ENCODE results near the gene SEPTIN10.
A peak's percentile ranks its signal among the peaks of the same experiment; 100 is the strongest.

The SEPTIN10 gene

DNA sequence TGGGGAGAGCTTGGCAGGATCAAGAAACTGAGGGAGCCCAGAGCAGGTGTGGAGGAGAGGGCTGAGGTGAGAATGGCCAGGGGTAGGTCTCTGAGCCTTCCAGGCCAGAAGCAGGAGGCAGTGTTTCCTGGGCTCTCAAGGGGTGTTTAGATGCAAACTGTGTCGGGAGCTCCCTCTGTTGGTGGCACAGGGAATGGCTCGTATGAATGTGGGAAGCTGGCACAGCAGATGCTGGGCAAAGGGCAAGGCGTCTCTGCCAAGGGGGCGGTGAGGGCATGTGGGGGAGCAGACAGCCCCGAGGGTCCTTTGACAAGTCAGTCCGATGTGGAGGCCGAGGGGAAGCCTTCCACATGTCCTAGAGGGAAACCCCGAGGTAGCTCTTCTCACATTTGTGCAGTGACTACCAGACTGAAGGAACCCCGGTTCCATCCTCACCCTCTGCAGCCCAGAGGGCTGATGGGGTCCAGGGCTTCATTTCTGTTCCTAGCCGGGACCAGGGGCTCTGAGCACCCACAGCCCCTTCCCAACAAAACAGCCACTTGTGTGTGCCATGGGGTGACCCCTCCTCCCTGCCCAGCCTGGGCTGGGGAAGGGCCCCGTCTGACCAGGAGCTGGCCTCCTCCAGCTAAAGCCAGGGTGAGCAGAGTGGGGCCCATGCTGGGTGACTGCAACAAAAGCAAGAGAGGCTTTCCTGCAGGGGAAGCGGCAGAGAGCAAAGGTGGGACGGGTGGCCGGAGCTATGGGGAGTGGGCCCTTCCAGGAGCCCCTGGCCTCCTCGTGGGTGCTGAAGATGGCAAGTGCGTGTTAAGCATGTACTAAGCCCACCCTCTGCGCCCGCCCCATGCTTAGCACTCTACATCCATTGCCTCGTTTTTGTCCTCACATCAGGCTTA, 103.4 kb downstream of the SEPTIN10 start:
- peak; percentile 63 for ATAC-seq (replicated peaks)
- Mint-ChIP-seq H3K27me3 (peaks cover 0 to 6% of the 10 kb centered on the region in 2 donors), H3K4me3 (no peak overlapping the region), H3K27ac (no peak overlapping the region), H3K9me3 (no peaks in the 10 kb centered on the region), H3K36me3 (ENCODE audit: insufficient read depth) (no peaks in the 10 kb centered on the region), H3K4me1 (ENCODE audit: low read depth in 2 of 2) (peaks cover 16% of the 10 kb centered on the region in 2 donors)
- DNase-seq = peak; percentile 67 to 71 (median 69)

DNA sequence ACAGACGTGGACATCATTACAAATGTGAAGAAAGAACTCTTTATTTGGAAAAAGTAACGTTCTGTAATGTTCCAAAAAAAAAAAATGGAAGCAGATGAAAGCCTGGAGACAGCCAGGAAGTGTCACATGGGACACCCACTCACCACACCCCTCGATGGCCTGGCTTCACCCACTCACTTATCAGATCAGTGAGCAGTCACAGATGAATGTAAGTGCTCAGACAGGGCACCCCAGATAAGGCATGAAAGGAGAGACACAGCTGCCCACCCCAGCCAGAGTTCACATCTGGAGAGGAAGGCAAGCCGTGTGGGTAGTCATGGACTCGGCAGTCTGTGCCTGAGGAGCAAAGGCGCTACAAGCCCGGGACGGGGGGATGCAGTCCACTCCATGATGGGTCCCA, 105.2 kb downstream of the SEPTIN10 start:
- no peak overlapping the region for H3K27ac Mint-ChIP-seq

DNA sequence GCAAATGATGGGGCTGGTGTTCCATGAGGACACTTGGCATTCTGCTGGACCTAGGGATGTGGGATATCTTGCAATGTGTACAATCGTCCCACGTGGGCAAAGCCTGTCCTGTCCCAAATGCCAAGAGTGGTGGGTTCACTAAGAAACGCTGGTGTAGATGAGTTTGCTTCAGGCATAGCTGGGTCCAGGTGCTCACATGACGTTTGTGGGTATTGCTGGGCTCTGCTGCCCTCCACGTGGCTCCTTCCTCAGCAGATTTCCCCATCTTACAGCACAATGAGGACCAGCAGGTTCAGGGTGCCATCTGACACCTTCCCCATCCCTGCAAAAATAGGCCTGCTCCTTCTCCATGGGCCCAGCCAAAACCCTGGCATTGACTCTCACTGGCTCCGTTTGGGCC, 105.9 kb downstream of the SEPTIN10 start:
- H3K27ac Mint-ChIP-seq = no peak overlapping the region
- no peaks in the 10 kb centered on the region for H3K36me3 Mint-ChIP-seq (ENCODE audit: insufficient read depth)
- DNase-seq (no peak), ATAC-seq (replicated peaks) (no peak)
- no peak overlapping the region for H3K4me3 Mint-ChIP-seq
- peaks cover 0 to 13% of the 10 kb centered on the region in 2 donors for H3K27me3 Mint-ChIP-seq
- no peaks in the 10 kb centered on the region for H3K9me3 Mint-ChIP-seq
- peaks cover 0 to 4% of the 10 kb centered on the region in 2 donors for H3K4me1 Mint-ChIP-seq (ENCODE audit: low read depth in 2 of 2)

More for the DNA sequence above, 105.2 kb downstream of the SEPTIN10 start:
- H3K4me1 Mint-ChIP-seq (ENCODE audit: low read depth in 2 of 2) = peaks cover 7 to 10% of the 10 kb centered on the region in 2 donors
- DNase-seq = no peak
- peaks cover 0 to 11% of the 10 kb centered on the region in 2 donors for H3K27me3 Mint-ChIP-seq
- no peak overlapping the region for H3K4me3 Mint-ChIP-seq
- no peaks in the 10 kb centered on the region for H3K36me3 Mint-ChIP-seq (ENCODE audit: insufficient read depth)
- no peak for ATAC-seq (replicated peaks)
- H3K9me3 Mint-ChIP-seq = no peaks in the 10 kb centered on the region

DNA sequence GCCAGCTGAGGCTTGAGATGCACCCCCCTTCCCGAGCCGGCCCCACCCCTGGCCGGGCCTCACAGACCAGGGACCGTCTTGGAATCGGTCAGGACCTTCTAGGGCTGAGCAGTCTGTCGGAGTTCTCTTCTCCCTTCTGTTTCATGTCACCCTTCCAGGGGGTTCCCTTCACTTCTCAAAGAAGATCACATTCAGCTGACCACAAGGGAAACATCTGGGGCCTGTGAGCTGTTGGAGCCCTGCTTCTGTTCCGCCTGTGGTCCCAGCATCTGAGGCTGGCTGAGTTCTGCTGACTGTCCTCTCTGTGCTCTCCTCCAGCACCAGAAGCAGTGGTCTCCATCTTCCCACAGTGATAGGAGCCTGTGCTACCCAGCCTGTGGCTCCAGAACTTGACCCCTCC, 106.5 kb downstream of the SEPTIN10 start:
- Mint-ChIP-seq H3K36me3 (ENCODE audit: insufficient read depth) (peaks cover 3% of the 10 kb centered on the region), H3K4me1 (ENCODE audit: low read depth in 2 of 2) (peaks cover 0 to 4% of the 10 kb centered on the region in 2 donors), H3K9me3 (no peaks in the 10 kb centered on the region), H3K27ac (no peak overlapping the region), H3K27me3 (peaks cover 0 to 13% of the 10 kb centered on the region in 2 donors), H3K4me3 (no peak overlapping the region)
- ATAC-seq (replicated peaks) (no peak), DNase-seq (no peak)

DNA sequence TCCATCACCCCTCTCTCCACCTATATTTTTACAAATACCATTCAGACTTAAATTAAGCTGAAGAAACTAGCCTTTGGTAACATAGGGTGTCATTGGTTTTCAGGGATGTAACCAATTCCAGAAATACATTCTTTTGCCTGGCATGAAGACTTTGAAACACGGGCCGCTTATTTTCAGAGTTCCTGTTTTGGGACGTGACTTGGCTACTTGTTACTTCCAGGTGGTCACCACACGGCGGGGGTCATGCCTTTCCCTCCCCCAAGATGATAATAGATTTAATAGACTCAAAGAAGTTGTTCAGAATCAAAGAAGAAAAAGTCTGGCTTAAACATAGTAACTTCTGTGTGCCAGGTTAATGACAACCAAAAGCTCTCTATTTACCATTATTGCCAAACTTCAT, 110.6 kb downstream of the SEPTIN10 start:
- no peak overlapping the region for H3K4me3 Mint-ChIP-seq
- ATAC-seq (replicated peaks) (no peak), DNase-seq (no peak)
- no peaks in the 10 kb centered on the region for H3K9me3 Mint-ChIP-seq
- peaks cover 0 to 4% of the 10 kb centered on the region in 2 donors for H3K4me1 Mint-ChIP-seq (ENCODE audit: low read depth in 2 of 2)
- no peak overlapping the region for H3K27ac Mint-ChIP-seq
- peaks cover 5 to 33% of the 10 kb centered on the region in 2 donors for H3K27me3 Mint-ChIP-seq
- H3K36me3 Mint-ChIP-seq (ENCODE audit: insufficient read depth) = peaks cover 6% of the 10 kb centered on the region

DNA sequence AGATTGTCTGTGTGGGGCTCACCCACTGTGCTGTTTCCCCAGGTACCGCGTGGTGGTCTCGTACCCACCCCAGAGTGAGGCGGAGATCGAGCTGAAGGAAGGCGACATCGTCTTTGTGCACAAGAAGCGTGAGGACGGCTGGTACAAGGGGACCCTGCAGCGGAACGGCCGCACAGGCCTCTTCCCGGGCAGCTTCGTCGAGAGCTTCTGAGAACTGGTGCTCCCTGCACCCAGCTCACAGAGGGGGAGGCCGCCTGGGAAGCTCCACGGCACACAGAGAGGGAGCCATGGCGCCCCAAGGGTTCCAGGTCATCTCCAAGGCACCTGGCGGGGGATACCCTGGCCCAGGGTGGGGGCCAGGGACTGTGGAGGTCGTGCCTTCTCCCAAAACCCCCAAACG, 112.3 kb downstream of the SEPTIN10 start:
- Mint-ChIP-seq H3K4me3 (no peak overlapping the region), H3K9me3 (no peaks in the 10 kb centered on the region), H3K27ac (no peak overlapping the region), H3K4me1 (ENCODE audit: low read depth in 2 of 2) (peaks cover 0 to 4% of the 10 kb centered on the region in 2 donors), H3K27me3 (peaks cover 5 to 34% of the 10 kb centered on the region in 2 donors), H3K36me3 (ENCODE audit: insufficient read depth) (peaks cover 6% of the 10 kb centered on the region)
- ATAC-seq (replicated peaks) (no peak), DNase-seq (no peak)

DNA sequence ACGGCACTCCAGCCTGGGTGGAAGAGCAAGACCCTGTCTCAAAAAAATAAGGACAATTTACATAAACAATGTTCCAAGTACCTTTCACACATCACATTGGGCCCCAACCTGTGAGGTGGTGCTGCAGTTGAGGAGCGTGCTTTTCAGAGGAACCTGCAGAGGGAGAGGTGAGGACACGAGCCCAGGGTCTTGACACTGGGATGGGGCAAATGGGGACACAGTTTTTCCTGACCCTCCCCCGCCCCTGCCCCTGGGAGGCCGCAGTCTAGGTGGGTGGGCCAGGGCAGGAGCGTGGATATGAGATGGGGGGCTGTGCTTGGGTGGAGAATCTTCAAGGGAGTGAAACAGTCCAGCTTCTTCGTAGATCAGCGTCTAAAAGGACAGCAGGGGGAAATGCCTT, 112.9 kb downstream of the SEPTIN10 start:
- Mint-ChIP-seq H3K27ac (no peak overlapping the region), H3K4me3 (no peak overlapping the region), H3K36me3 (ENCODE audit: insufficient read depth) (peaks cover 6% of the 10 kb centered on the region), H3K4me1 (ENCODE audit: low read depth in 2 of 2) (peaks cover 0 to 4% of the 10 kb centered on the region in 2 donors), H3K9me3 (peaks cover 0 to 1% of the 10 kb centered on the region in 2 donors), H3K27me3 (peaks cover 5 to 34% of the 10 kb centered on the region in 2 donors)
- DNase-seq (no peak), ATAC-seq (replicated peaks) (no peak)

DNA sequence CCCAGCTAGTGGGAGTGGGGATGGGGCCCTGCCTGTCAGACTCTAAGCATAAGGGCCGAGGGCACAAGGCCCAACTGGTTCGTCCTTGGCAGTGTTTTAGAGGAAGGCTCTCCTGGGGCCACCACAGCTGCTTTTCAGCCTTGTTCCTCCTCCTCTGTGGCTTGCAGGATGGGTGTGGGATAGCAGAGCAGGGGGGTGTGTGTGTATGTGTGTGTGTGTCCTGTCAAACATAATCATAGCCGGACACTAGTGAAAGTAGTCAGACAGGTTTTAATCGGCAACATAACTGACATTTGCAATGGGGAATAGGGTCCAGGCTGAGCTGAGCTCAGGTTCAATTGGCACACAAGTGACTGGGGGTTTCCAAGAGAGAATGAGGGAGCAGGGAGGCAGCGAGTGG, 114.2 kb downstream of the SEPTIN10 start:
- ATAC-seq (replicated peaks) (no peak), DNase-seq (no peak)
- peaks cover 6% of the 10 kb centered on the region for H3K36me3 Mint-ChIP-seq (ENCODE audit: insufficient read depth)
- peaks cover 5 to 32% of the 10 kb centered on the region in 2 donors for H3K27me3 Mint-ChIP-seq
- H3K27ac Mint-ChIP-seq = peak overlapping the region in 1 of 2 donors; percentile 55
- H3K4me3 Mint-ChIP-seq = no peak overlapping the region
- H3K9me3 Mint-ChIP-seq = peaks cover 0 to 1% of the 10 kb centered on the region in 2 donors
- peaks cover 0 to 4% of the 10 kb centered on the region in 2 donors for H3K4me1 Mint-ChIP-seq (ENCODE audit: low read depth in 2 of 2)

DNA sequence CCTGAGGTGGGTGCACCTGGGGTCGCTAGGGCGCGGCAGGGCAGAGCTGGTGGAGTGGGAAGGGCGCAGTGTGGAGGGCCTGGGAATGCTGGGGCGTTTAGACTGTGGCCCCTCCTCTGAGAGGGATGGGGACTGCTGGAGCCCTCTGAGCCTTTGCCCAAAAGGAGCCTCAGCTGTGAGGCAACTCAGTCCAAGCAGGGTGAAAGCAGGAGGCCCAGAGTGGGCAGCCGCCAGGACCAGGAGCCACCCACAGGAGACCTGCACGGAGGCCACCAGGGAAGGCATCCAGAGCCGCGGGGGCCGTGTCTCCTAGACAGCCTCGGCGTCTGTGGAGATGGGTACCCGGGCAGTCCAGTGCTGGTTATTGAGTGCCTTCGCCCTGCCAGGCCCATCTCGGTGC, 114.9 kb downstream of the SEPTIN10 start:
- Mint-ChIP-seq H3K4me3 (no peak overlapping the region), H3K36me3 (ENCODE audit: insufficient read depth) (peaks cover 6% of the 10 kb centered on the region), H3K9me3 (peaks cover 0 to 1% of the 10 kb centered on the region in 2 donors), H3K27ac (no peak overlapping the region), H3K27me3 (peaks cover 5 to 26% of the 10 kb centered on the region in 2 donors), H3K4me1 (ENCODE audit: low read depth in 2 of 2) (peaks cover 0 to 4% of the 10 kb centered on the region in 2 donors)
- ATAC-seq (replicated peaks) = no peak
- no peak for DNase-seq

DNA sequence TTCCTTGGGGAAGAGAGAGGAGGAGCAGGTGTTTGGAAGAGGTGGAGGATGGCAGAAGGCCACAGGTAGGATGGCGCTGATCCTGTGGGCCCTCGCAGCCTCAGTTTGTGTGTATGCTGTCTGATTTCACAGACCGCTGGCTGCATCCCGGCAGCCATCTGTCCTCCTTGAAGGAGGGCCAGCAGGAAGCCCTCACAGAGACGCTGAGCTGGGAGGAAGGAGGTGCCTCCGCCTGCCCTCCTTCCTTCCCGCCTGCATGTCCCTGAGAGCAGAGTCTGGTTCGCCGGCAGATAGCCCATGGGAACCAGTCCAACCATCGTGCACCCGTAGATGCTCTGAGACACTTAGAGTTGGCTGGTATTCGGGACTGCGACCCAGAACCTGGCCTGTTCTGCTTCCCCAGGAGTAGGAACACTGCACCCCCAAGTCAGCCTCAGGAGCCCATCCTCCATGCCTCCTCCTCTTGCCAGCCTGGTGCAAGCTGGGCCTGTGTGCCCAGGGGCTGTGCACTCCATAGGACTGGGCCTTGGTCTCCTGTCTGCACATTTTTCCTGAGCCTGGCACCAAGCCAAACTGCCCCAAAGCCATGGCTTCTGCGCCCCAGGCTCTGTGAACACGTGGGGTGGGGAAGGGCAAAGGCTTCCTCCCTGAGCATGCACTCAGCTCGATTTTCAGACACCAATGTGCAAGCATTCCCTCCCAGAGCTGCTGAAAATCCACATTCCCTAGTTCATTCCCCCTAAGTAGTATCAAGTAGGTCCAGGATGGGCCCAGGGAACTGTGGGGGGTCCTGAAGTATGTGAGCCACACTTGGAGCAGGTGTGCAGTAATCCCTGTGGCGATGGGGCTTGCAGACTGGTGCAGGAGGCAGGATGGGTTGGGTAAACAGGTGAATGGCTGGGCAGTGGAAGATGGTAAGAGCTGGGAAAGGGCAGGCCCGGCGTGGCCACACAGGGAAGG, 115.6 kb downstream of the SEPTIN10 start:
- H3K36me3 Mint-ChIP-seq (ENCODE audit: insufficient read depth) = peaks cover 6% of the 10 kb centered on the region
- DNase-seq (no peak), ATAC-seq (replicated peaks) (no peak)
- H3K27ac Mint-ChIP-seq = no peak overlapping the region
- no peak overlapping the region for H3K4me3 Mint-ChIP-seq
- peaks cover 5 to 21% of the 10 kb centered on the region in 2 donors for H3K27me3 Mint-ChIP-seq
- peaks cover 0 to 4% of the 10 kb centered on the region in 2 donors for H3K4me1 Mint-ChIP-seq (ENCODE audit: low read depth in 2 of 2)
- H3K9me3 Mint-ChIP-seq = peaks cover 0 to 1% of the 10 kb centered on the region in 2 donors

DNA sequence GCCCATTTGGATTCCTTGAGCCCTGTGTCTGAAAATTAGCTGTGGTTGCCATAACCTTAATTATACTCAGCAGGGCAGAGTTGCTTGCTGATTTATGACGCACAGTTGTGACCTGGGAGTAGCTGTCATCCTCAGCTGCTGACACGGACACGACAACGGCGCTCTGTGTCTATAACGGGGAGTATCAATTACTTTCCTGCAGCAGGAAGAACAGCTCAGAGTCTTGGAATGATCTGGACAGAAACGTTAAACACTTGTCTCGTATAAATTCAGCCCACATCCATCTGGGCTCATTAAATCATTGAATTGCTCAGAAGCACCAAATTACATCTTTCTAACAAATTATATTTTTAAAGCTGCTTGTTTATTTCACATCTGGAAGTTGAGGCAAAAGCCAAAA, 116.3 kb downstream of the SEPTIN10 start:
- no peak for DNase-seq
- Mint-ChIP-seq H3K27me3 (peaks cover 5 to 21% of the 10 kb centered on the region in 2 donors), H3K27ac (no peak overlapping the region), H3K4me1 (ENCODE audit: low read depth in 2 of 2) (peaks cover 0 to 4% of the 10 kb centered on the region in 2 donors), H3K36me3 (ENCODE audit: insufficient read depth) (peaks cover 5% of the 10 kb centered on the region), H3K9me3 (peaks cover 0 to 1% of the 10 kb centered on the region in 2 donors), H3K4me3 (no peak overlapping the region)
- ATAC-seq (replicated peaks) = no peak

DNA sequence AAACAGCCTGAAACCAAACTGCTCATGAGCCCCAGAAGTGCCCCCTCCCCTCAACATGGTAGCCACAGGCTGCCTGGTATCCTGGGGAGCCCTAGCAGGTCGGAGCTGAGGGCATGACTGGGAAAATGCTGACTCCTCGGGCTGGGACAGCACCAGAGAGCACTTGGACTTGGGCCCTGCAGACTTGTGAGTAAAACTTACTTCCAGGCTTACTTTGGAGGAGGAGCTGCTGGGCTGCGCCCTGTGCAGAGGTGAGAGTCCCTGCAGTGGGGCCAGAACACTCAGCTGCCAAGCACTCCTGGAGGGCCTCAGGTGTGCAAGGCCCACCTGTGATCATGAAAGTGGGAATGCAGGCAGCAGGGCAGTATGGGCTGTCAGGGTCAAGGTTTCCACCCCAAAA, 119.4 kb downstream of the SEPTIN10 start:
- H3K9me3 Mint-ChIP-seq = peaks cover 0 to 1% of the 10 kb centered on the region in 2 donors
- no peak overlapping the region for H3K4me3 Mint-ChIP-seq
- no peak for DNase-seq
- peaks cover 0 to 10% of the 10 kb centered on the region in 2 donors for H3K27me3 Mint-ChIP-seq
- H3K27ac Mint-ChIP-seq = no peak overlapping the region
- H3K4me1 Mint-ChIP-seq (ENCODE audit: low read depth in 2 of 2) = no peaks in the 10 kb centered on the region
- no peak for ATAC-seq (replicated peaks)
- no peaks in the 10 kb centered on the region for H3K36me3 Mint-ChIP-seq (ENCODE audit: insufficient read depth)

DNA sequence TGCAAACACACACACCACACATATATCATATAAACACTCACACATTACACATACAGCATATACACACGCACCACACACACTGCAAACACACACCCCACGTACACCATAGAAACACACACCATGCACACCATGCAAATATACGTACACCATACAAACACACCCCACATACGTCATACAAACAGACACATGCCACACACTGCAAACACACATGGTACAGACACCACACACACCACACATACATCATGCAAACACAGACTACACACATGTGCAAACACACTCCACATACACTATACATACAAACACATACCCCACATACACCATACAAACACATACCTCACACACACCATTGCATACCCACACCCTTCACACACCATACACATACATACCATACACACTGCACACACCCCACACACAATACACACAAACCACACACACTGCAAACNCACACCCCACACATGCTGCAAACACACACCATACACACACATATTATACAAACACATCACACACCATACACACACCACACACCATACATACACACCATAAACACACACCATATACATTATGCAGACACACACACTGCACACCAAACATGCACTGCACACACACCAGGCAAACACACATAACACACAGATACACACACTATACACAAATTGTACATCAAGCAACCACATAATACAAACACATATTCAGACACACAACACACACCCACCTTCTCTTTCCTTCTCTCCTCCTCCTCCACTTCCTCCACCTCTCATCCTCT, 120.4 kb downstream of the SEPTIN10 start:
- H3K27me3 Mint-ChIP-seq = peaks cover 0 to 2% of the 10 kb centered on the region in 2 donors
- no peak overlapping the region for H3K4me3 Mint-ChIP-seq
- ATAC-seq (replicated peaks) = no peak
- no peaks in the 10 kb centered on the region for H3K36me3 Mint-ChIP-seq (ENCODE audit: insufficient read depth)
- peaks cover 0 to 1% of the 10 kb centered on the region in 2 donors for H3K9me3 Mint-ChIP-seq
- no peak for DNase-seq
- no peaks in the 10 kb centered on the region for H3K4me1 Mint-ChIP-seq (ENCODE audit: low read depth in 2 of 2)
- no peak overlapping the region for H3K27ac Mint-ChIP-seq

Data from effector memory CD8-positive, alpha-beta T cell (primary cell).